Heart right ventricle (tissue), 16 donors: Measurements from ENCODE around the gene BRMS1. TPM values are rescaled to one million over a fixed set of nuclear protein-coding genes. Genes with fewer than 3 reads are reported as not detected.
"Not testable (repeated sequence)": the region's sequence is repeated elsewhere in the genome, so short reads cannot be mapped to it uniquely, and the experiment has no call there.

ENCODE experiments used
- ATAC-seq, 8 donors: fragments of 200-7000 bp; cut with Tn5 transposase; one replicate each; pipeline ENCODE4 v1.9.1; 2020; ENCODE audit warnings: mild to moderate bottlenecking in 8 of 8, moderate library complexity in 8 of 8, moderate number of reproducible peaks in 1 of 8
- DNase-seq, 2 donors: peaks; one replicate each; pipeline ENCODE4 v3.0.0-alpha.2; 2020
- H3K27ac ChIP-seq, 10 donors: fragments of 200-600 bp; sonication (generic) in 2 of 10; one replicate each; pipeline versions ENCODE4 v1.5.0 to v1.8.0; 2020 to 2022; ENCODE audit warnings: mild to moderate bottlenecking in 3 of 10
- H3K27me3 ChIP-seq, 7 donors: fragments of 200-600 bp; one replicate each; pipeline ENCODE4 v1.8.0; 2021 to 2022; ENCODE audit warnings: mild to moderate bottlenecking in 2 of 7
- H3K36me3 ChIP-seq, 9 donors: fragments of 200-600 bp; sonication (generic) in 1 of 9; one replicate each; pipeline versions ENCODE4 v1.5.0 to v1.8.0; 2020 to 2022; ENCODE audit warnings: mild to moderate bottlenecking in 2 of 9
- H3K4me1 ChIP-seq, 9 donors: fragments of 200-600 bp; sonication (generic) in 1 of 9; one replicate each; pipeline versions ENCODE4 v1.5.0 to v1.8.0; 2020 to 2022; ENCODE audit warnings: mild to moderate bottlenecking in 4 of 9
- H3K4me3 ChIP-seq, 10 donors: fragments of 200-600 bp; sonication (generic) in 2 of 10; one replicate each; pipeline versions ENCODE4 v1.5.0 to v1.8.0; 2020 to 2022; ENCODE audit warnings: mild to moderate bottlenecking in 7 of 10, moderate library complexity in 2 of 10
- H3K9me3 ChIP-seq, 11 donors: fragments of 200-600 bp in 10 of 11; sonication (generic) in 2 of 11; one replicate each; pipeline versions ENCODE4 v1.5.0 to v1.8.0; 2013 to 2022; ENCODE audit warnings: mild to moderate bottlenecking in 2 of 11, control low read depth in 1 of 11, moderate library complexity in 1 of 11
- CTCF ChIP-seq, 9 donors: fragments of 200-600 bp; sonication (generic) in 2 of 9; IDR thresholded peaks; one replicate each; pipeline versions ENCODE4 v1.5.0 to v1.8.0; 2021 to 2022; ENCODE audit warnings: antibody characterized with exemption in 9 of 9, mild to moderate bottlenecking in 5 of 9, moderate library complexity in 1 of 9
- WGBS, 2 donors: extraction: QIAGEN DNeasy Blood & Tissue Kit; methylation state at CpG; one replicate each; pipeline ENCODE4 v1.1.7; 2013; ENCODE audit warnings: inconsistent platforms in 1 of 2; 5-methylcytosine and 5-hydroxymethylcytosine counted together
- intact Hi-C, 10 donors: fragments of 100-400 bp; cut with DNase I; formaldehyde crosslinking; loops; one replicate each; pipeline versions ENCODE4 v1.11.1 to v1.14.2; 2022
- polyA plus RNA-seq, 2 donors: library from polyadenylated mRNA; stranded (reverse); fragments of 200-250 nt; gene quantifications; one replicate each; pipeline ENCODE4 v1.2.3, GENCODE V29; 2013
- total RNA-seq, 10 donors: library from RNA; stranded (reverse); fragmentation: NEBNext Ultra II Directional in 3 of 10; extraction: Animal tissue kit (Norgen Biotek cat#: 25700) in 3 of 10; gene quantifications; one replicate each; pipeline versions ENCODE4 v1.2.1 to v1.2.4, GENCODE V29; 2021 to 2023
- donor health status: Arrhythmogenic right ventricular cardiomyopathy.
- donor health status: ischemic (EF 13 %, LVEDD 7.1; RV severe dilation, severe dysfunction).
- donor health status: healthy with polysubstance abuse.
- donor health status: DM: no; HTN: yes; CAD: no.
- donor health status: DM: no; HTN: no; CAD: no.
- donor health status: ischemic (EF 25% LVEDD 6.9; RV normal size, moderate dysfunction).
- donor health status: ischemic (EF 25% LVEDD 5.7; RV mildly dilated, moderate dysfunction).
- donor health status: healthy.
- donor health status: DM: yes; HTN: yes; CAD: no.
- donor health status: Ischemic cardiomyopathy.
- donor health status: ischemic (EF 35%, LVEDD 5.7; RV mildly dilated, moderate dysfunction).
- donor health status: nonischemic (EF 11% LVEDD 7.7; RV severe dilation, severe dysfunction).
- donor health status: DM: yes; HTN: yes; CAD: no.
- donor health status: PGD.
- donor health status: ischemic (EF 29% LVEDD 5.4; RV normal size, mild dysfunction).
- donor health status: nonischemic (EF 23%, LVEDD 6.1; RV moderate dilation, normal function).

The BRMS1 gene
- total and polyA plus RNA-seq, 12 donors = 10.6 to 73.9 (median 13.6) TPM

DNA sequence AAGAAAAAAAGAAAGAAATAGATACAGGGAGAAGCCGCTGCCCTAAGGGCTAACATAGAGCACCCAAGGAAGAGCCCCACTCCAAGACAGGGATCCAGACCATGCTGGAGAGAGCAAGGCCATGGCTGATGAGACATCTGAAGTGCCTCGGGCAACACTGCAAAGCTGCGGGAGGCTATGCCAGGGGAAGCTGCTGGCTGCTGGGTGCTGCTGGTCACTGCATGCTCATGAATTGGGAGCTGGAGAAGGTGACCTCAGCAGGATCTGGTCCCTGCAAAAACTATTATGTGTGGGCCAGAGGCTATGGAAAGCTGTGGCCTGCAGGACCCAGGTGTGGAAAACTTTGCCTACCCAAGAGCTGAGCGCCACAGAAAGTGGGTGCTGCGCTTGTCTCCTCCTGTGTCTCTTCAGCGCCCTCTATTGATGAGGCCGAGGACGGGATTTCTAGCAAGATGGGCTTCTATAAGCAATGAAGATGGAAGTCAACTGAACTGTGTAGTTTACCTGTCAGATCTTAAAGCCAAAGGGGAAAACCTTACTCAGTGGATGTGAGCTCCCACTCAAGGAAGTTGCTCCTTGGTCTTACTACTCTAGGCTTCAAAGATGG, 44.0 kb upstream of the BRMS1 start:
- 27 to 31% methylated on average over 8 of the region's 8 CpGs for WGBS, 2 donors
- intact Hi-C loops = loop anchor here in 9 of 10 donors (2.0 to 10.0 kb wide), 5 partner anchors 42 to 84 kb away; partner anchors contain the start of genes B4GAT1 (in 3 of the 9), BRMS1 (in 3 of the 9) and CD248 (in 1 of the 9)
- no peaks in the 10 kb centered on the region for H3K9me3 ChIP-seq
- H3K36me3 ChIP-seq = no peaks in the 10 kb centered on the region
- DNase-seq (peak; percentile 28 to 66), ATAC-seq (peak in 7 of 8 donors; percentile 20 to 83 (median 55))
- peaks cover 0 to 33% (median 0%) of the 10 kb centered on the region in 7 donors for H3K27me3 ChIP-seq
- H3K4me1 ChIP-seq = peaks cover 0 to 14% (median 8%) of the 10 kb centered on the region in 9 donors
- no peak overlapping the region for H3K4me3 ChIP-seq
- TF ChIP-seq CTCF (IDR thresholded peaks at IDR 0.05) = peak; percentile 50 to 79 (median 73)
- no peak overlapping the region for H3K27ac ChIP-seq

DNA sequence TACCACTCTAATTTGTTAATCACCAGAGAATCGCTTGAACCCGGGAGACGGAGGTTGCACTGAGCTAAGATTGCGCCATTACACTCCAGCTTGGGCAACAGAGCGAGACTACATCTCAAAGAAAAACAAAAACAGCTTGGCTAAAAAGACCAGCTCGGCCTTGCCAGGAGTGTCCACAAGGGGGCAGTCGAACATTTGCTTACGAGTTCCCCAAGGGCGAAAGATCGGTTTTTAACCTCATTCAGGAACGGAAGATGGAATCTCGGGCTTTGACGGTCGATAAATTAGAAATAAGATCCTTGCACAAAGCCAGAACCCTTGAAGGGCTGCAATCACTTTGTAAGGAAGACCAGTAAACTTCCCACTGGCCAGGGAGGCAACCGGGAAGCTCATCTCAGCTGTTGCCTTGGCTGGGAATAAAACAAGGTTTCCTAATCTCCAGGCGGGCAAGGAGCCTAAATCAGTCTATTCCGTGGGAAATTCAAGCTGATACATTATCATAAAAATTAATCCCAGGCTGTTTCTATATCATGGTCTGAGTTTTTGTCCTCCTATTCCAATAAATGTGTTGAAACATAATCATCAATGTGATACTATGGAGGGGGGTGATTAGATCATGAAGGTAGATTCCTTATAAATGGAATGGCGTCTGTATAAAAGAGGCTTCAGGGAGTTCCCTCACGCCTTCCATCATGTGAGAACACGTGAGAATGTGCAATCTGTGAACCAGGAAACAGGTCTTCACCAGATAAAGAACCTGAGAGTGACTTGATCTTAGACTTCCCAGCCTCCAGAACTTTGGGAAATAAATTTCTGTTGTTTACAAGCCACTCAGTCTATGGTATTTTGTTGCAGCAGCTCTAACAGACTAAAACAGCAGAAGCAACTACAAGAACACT, 41.5 kb upstream of the BRMS1 start:
- WGBS, 2 donors = 8% methylated on average over 20 of the region's 20 CpGs
- ATAC-seq = peak in 7 of 8 donors; percentile 49 to 78 (median 65)
- peak overlapping the region in 1 of 10 donors; percentile 1 for H3K27ac ChIP-seq
- no peaks in the 10 kb centered on the region for H3K9me3 ChIP-seq
- peaks cover 0 to 15% (median 0%) of the 10 kb centered on the region in 7 donors for H3K27me3 ChIP-seq
- H3K36me3 ChIP-seq = no peaks in the 10 kb centered on the region
- DNase-seq = peak; percentile 79 to 82
- intact Hi-C loops = loop anchor here in 9 of 10 donors (5.0 to 10.0 kb wide), 4 partner anchors 39 to 82 kb away; partner anchors contain the start of genes B4GAT1 (in 3 of the 9), BRMS1 (in 3 of the 9) and CD248 (in 1 of the 9)
- TF ChIP-seq CTCF (IDR thresholded peaks at IDR 0.05) = peak; percentile 78 to 97 (median 94)
- H3K4me1 ChIP-seq = peaks cover 0 to 14% (median 8%) of the 10 kb centered on the region in 9 donors
- peak overlapping the region in 7 of 10 donors; percentile 6 to 47 (median 17) for H3K4me3 ChIP-seq

- not testable (repeated sequence) for H3K27me3 ChIP-seq, ATAC-seq, H3K9me3 ChIP-seq, H3K27ac ChIP-seq, H3K36me3 ChIP-seq, H3K4me3 ChIP-seq, DNase-seq
- 85 to 87% methylated on average over 13 of the region's 13 CpGs for WGBS, 2 donors
- intact Hi-C loops = loop anchor here in 2 of 10 donors (10.0 kb wide), 2 partner anchors 70 to 80 kb away; partner anchors contain the start of gene CD248 (in 1 of the 2)
- H3K4me1 ChIP-seq = peaks cover 0 to 14% (median 8%) of the 10 kb centered on the region in 9 donors
These were observed 39.4 kb upstream of the BRMS1 start for GRCh38 chr11:66384316-66384715.

DNA sequence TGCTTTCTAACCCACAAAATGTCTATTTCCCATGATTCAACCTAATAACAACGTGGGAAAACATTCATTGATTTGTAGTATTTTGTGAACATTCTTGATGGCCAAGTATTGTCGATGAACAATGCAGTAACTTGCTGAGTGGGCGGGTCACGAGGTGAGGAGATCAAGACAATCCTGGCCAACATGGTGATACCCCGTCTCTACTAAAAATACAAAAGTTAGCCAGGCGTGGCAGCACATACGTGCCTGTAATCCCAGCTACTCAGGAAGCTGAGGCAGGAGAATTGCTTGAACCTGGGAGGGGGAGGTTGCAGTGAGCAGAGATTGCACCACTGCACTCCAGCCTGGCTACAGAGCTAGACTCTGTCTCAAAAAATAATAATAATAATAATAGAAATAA, 35.4 kb upstream of the BRMS1 start:
- ATAC-seq, H3K36me3 ChIP-seq, H3K27me3 ChIP-seq, H3K4me3 ChIP-seq, H3K4me1 ChIP-seq, DNase-seq, H3K27ac ChIP-seq, H3K9me3 ChIP-seq: not testable (repeated sequence)
- intact Hi-C loops = loop anchor here in 2 of 10 donors (10.0 kb wide), 2 partner anchors 65 to 75 kb away; partner anchors contain the start of gene CD248 (in 1 of the 2)
- 20 to 22% methylated on average over 7 of the region's 7 CpGs for WGBS, 2 donors

- H3K4me3 ChIP-seq, ATAC-seq, DNase-seq, H3K36me3 ChIP-seq, H3K9me3 ChIP-seq: not testable (repeated sequence)
- intact Hi-C loops = loop anchor here in 1 of 10 donors (1.0 kb wide), 1 partner anchor 61 kb away; no protein-coding TSS in a partner anchor
- Histone ChIP-seq H3K27ac (peak overlapping the region in 9 of 10 donors; percentile 10 to 90 (median 85)), H3K4me1 (peaks cover 2 to 45% (median 20%) of the 10 kb centered on the region in 9 donors), H3K27me3 (peaks cover 0 to 39% (median 15%) of the 10 kb centered on the region in 7 donors)
- 59 to 72% methylated on average over 9 of the region's 9 CpGs for WGBS, 2 donors
These were observed 28.9 kb upstream of the BRMS1 start for GRCh38 chr11:66373690-66374287.
